OCI-LY7 (cell line): ENCODE measurements around the gene TSTD2. TPM values are rescaled to one million over a fixed set of nuclear protein-coding genes. Genes with fewer than 3 reads are reported as not detected.

ENCODE experiments used
- BruUV-seq: library from RNA; stranded (reverse); fragments of 400-500 nt; replicated peaks from 2 replicates; lab custom pipeline; 2021; lab: Mats Ljungman, UMichigan
- CTCF ChIA-PET: fragments of 300-600 bp; sonication (Branson Sonifier 250); formaldehyde crosslinking; loops from one replicate; lab custom pipeline; 2022; ENCODE audit warnings: antibody characterized with exemption; ENCODE audit not compliant: unreplicated experiment; lab: Charles Lee
- POLR2A ChIA-PET: fragments of 300-600 bp; sonication (Branson Sonifier 250); formaldehyde crosslinking; loops from one replicate; lab custom pipeline; 2022; ENCODE audit warnings: antibody characterized with exemption; lab: Charles Lee
- DNase-seq: peaks from one replicate; pipeline ENCODE4 v3.0.0-alpha.2; 2015; ENCODE audit warnings: low spot score
- H2AFZ ChIP-seq: fragments of 200-600 bp; sonication (generic), shearing (Covaris generic); 2 replicates; pipeline ENCODE4 v1.6.1; 2014; ENCODE audit warnings: mild to moderate bottlenecking, antibody characterized with exemption, low read length, moderate library complexity
- H3K27ac ChIP-seq: fragments of 200-600 bp; sonication (generic); 2 replicates; pipeline ENCODE4 v1.5.1; 2014; ENCODE audit warnings: mixed run types, low read depth, mild to moderate bottlenecking, moderate library complexity, low read length, inconsistent platforms; ENCODE audit not compliant: poor library complexity, severe bottlenecking
- H3K36me3 ChIP-seq: fragments of 200-600 bp; sonication (generic); 2 replicates; pipeline ENCODE4 v1.6.1; 2014; ENCODE audit warnings: mild to moderate bottlenecking, antibody characterized with exemption, low read length, moderate library complexity, mixed read lengths; ENCODE audit not compliant: insufficient read depth
- H3K4me1 ChIP-seq: fragments of 200-600 bp; sonication (generic); 2 replicates; pipeline ENCODE4 v1.5.1; 2014; ENCODE audit warnings: mild to moderate bottlenecking, low read length; ENCODE audit not compliant: insufficient read depth, poor library complexity, severe bottlenecking
- H3K4me2 ChIP-seq: fragments of 200-600 bp; sonication (generic); 2 replicates; pipeline ENCODE4 v1.6.1; 2014; ENCODE audit warnings: mild to moderate bottlenecking, low read length
- H3K4me3 ChIP-seq: fragments of 200-600 bp; sonication (generic); 2 replicates; pipeline ENCODE4 v1.5.1; 2014; ENCODE audit warnings: mild to moderate bottlenecking, low read depth, low read length; ENCODE audit not compliant: poor library complexity, severe bottlenecking
- H3K79me2 ChIP-seq: fragments of 200-600 bp; sonication (generic); 2 replicates; pipeline ENCODE4 v1.6.1; 2016; ENCODE audit warnings: low read depth, mild to moderate bottlenecking, low read length, moderate library complexity, mixed read lengths; ENCODE audit not compliant: insufficient read depth
- H3K9me2 ChIP-seq: fragments of 200-600 bp; sonication (generic); 2 replicates; pipeline ENCODE4 v1.6.1; 2016; ENCODE audit warnings: mild to moderate bottlenecking, low read length, mixed read lengths; ENCODE audit not compliant: insufficient read depth
- H3K9me3 ChIP-seq: fragments of 200-600 bp; sonication (generic); 2 replicates; pipeline ENCODE4 v1.6.1; 2014; ENCODE audit warnings: mild to moderate bottlenecking, mixed run types, low read length, mixed read lengths
- H4K20me1 ChIP-seq: fragments of 200-600 bp; sonication (generic); 2 replicates; pipeline ENCODE4 v1.6.1; 2014; ENCODE audit warnings: mild to moderate bottlenecking, antibody characterized with exemption, low read length, moderate library complexity, mixed read lengths; ENCODE audit not compliant: insufficient read depth
- EZH2phosphoT487 ChIP-seq: fragments of 200-600 bp; sonication (generic); IDR thresholded peaks from 2 replicates; pipeline ENCODE4 v1.6.1; 2018; ENCODE audit warnings: low read depth, borderline replicate concordance, mild to moderate bottlenecking, mixed run types, antibody characterized with exemption, low read length, moderate library complexity, mixed read lengths
- intact Hi-C: fragments of 100-400 bp; cut with micrococcal nuclease; formaldehyde crosslinking; loops from one replicate; pipeline ENCODE4 v1.10.0; 2022; ENCODE audit not compliant: unreplicated experiment
- total RNA-seq, 2 experiments: library from RNA; depleted of rRNA in 1 of 2; stranded (reverse); fragments of >200 nt in 1 of 2; shearing (Covaris generic) in 1 of 2; gene quantifications; 2 replicates each; pipeline ENCODE4 v1.2.3, GENCODE V29; 2014 to 2022
- TF ChIP-seq, protein P1 (sequence below): fragments of 200-600 bp; sonication (generic); conservative IDR thresholded peaks from 2 replicates; pipeline ENCODE4 v1.5.1; 2014; ENCODE audit warnings: mild to moderate bottlenecking, antibody characterized with exemption, low read length, moderate library complexity, mixed read lengths

TSTD2 gene
- total RNA-seq, 2 experiments from 2014 or later = 17.1 to 22.0 TPM

DNA sequence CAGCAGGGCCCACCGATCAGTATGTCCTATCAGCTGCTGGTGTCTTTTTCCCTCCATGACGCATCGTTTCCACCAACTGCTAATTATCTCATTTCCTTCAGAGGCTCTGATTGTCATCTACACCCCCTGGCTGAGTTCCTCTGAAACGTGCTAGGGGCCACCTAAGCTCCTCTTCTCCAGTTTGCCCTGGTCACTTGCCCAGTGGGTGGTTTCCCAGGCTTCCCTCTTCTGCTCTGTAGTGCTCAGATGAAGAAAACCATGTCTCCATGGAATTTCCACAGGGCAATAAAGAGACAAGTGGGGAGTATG lies 65.3 kb downstream of the TSTD2 start:
- ChIA-PET POLR2A (no interaction called here), CTCF (no interaction called here)
- Histone ChIP-seq H3K4me1 (no peaks in the 10 kb centered on the region), H3K4me3 (no peak overlapping the region), H3K36me3 (no peaks in the 10 kb centered on the region), H3K9me3 (no peaks in the 10 kb centered on the region), H4K20me1 (no peaks in the 10 kb centered on the region), H3K79me2 (no peaks in the 10 kb centered on the region), H3K9me2 (no peaks in the 10 kb centered on the region), H3K4me2 (no peak overlapping the region), H2AFZ (no peak overlapping the region), H3K27ac (no peak overlapping the region)
- no peak for TF ChIP-seq EZH2phosphoT487
- TF ChIP-seq, protein P1, sequence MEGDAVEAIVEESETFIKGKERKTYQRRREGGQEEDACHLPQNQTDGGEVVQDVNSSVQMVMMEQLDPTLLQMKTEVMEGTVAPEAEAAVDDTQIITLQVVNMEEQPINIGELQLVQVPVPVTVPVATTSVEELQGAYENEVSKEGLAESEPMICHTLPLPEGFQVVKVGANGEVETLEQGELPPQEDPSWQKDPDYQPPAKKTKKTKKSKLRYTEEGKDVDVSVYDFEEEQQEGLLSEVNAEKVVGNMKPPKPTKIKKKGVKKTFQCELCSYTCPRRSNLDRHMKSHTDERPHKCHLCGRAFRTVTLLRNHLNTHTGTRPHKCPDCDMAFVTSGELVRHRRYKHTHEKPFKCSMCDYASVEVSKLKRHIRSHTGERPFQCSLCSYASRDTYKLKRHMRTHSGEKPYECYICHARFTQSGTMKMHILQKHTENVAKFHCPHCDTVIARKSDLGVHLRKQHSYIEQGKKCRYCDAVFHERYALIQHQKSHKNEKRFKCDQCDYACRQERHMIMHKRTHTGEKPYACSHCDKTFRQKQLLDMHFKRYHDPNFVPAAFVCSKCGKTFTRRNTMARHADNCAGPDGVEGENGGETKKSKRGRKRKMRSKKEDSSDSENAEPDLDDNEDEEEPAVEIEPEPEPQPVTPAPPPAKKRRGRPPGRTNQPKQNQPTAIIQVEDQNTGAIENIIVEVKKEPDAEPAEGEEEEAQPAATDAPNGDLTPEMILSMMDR = no peak
- BruUV-seq = no TSS peak
- no peak for DNase-seq
- intact Hi-C loops = no loop called here

DNA sequence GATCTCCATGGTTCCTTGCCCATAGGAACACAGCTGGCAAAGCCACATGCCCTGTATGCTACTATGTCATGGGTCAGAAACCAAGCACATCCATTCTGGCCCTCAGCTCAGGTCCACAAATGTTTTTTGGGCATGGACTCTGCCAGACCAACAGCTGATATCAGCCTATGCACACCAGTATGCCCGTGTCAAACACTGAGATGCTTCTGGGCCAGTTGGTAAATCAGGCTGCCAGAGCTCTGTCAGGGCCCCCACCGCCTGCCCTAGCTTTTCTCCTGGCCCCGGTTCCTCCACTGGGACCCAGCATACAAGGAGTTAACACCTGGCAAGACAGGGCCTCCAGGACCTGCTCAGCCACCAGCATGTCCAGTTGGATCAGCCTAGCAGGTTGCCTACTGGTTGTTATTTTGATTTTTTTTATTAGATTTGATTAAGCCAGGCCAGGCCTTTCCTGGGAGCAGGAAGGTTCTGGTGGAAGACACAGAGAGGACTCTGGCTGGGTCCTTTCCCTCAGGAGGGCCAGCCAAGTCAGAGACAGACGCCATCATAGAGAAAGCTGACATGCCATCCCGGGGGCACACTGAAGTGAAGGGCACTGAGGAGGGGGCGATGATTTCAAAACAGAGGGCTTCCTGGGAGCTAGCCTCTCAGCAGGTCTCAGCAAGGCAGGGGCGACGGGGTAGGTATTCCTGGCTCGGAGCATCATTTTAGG lies 65.8 kb downstream of the TSTD2 start:
- intact Hi-C loops = no loop called here
- no TSS peak for BruUV-seq
- no peak overlapping the region for H3K4me2 ChIP-seq
- H4K20me1 ChIP-seq = no peaks in the 10 kb centered on the region
- TF ChIP-seq, protein P1 = no peak
- no peak for TF ChIP-seq EZH2phosphoT487
- no peak overlapping the region for H3K27ac ChIP-seq
- H3K9me3 ChIP-seq = no peaks in the 10 kb centered on the region
- no peaks in the 10 kb centered on the region for H3K4me1 ChIP-seq
- H3K79me2 ChIP-seq = no peaks in the 10 kb centered on the region
- ChIA-PET POLR2A (no interaction called here), CTCF (no interaction called here)
- H3K9me2 ChIP-seq = no peaks in the 10 kb centered on the region
- no peaks in the 10 kb centered on the region for H3K36me3 ChIP-seq
- no peak overlapping the region for H3K4me3 ChIP-seq
- DNase-seq = no peak
- H2AFZ ChIP-seq = no peak overlapping the region

DNA sequence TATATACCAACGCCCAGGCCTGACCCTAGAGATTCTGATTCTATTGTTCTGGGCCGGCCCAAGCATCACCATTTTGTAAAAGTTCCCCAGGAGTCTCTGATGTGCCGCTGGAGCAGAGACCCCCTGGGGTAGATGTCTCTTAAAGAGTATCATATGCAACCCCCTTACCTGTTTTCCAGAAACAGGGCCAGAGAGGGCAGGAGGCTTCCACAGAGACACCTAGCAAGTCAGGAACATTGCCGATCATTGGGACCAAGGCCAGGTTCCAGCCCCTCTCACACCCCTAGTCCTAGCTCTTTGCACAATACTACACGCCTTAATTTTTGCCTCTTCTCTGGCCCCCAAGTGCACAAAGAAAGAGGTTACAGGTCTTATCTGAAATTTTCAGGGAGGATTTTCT lies 67.9 kb downstream of the TSTD2 start:
- H3K4me2 ChIP-seq = no peak overlapping the region
- CTCF ChIA-PET = no interaction called here
- intact Hi-C loops = no loop called here
- no peaks in the 10 kb centered on the region for H3K9me3 ChIP-seq
- no peaks in the 10 kb centered on the region for H3K36me3 ChIP-seq
- no peak overlapping the region for H3K27ac ChIP-seq
- DNase-seq = no peak
- H3K9me2 ChIP-seq = no peaks in the 10 kb centered on the region
- TF ChIP-seq EZH2phosphoT487 = no peak
- TF ChIP-seq, protein P1 = no peak
- POLR2A ChIA-PET = no interaction called here
- no peaks in the 10 kb centered on the region for H3K4me1 ChIP-seq
- no TSS peak for BruUV-seq
- no peak overlapping the region for H2AFZ ChIP-seq
- H3K4me3 ChIP-seq = no peak overlapping the region
- no peaks in the 10 kb centered on the region for H3K79me2 ChIP-seq
- H4K20me1 ChIP-seq = no peaks in the 10 kb centered on the region
